Psoas muscle (tissue), 8 donors: ENCODE data around the gene H3-3A. TPM values are rescaled to one million over a fixed set of nuclear protein-coding genes. Genes with fewer than 3 reads are reported as not detected.

Experiments used
- ATAC-seq, 4 donors: fragments of 200-7000 bp; cut with Tn5 transposase; one replicate each; pipeline ENCODE4 v1.9.1; 2020; ENCODE audit warnings: moderate library complexity in 3 of 4, mild to moderate bottlenecking in 2 of 4
- DNase-seq, 2 donors: peaks; one replicate each; pipeline ENCODE4 v3.0.0-alpha.2; 2020
- H3K27ac ChIP-seq: fragments of 200-600 bp; one replicate; pipeline ENCODE4 v1.8.0; 2022
- H3K27me3 ChIP-seq, 3 donors: fragments of 200-600 bp in 1 of 3; one replicate each; pipeline versions ENCODE4 v1.6.1 to v1.8.0; 2013 to 2022; ENCODE audit warnings: low read length in 2 of 3, mild to moderate bottlenecking in 2 of 3, moderate library complexity in 1 of 3; ENCODE audit not compliant: insufficient read depth in 3 of 3
- H3K36me3 ChIP-seq, 2 donors: fragments of 200-600 bp in 1 of 2; one replicate each; pipeline versions ENCODE4 v1.6.1 to v1.8.0; 2013 to 2022; ENCODE audit warnings: low read depth in 1 of 2, mild to moderate bottlenecking in 1 of 2, moderate library complexity in 1 of 2; ENCODE audit not compliant: insufficient read depth in 1 of 2
- H3K4me1 ChIP-seq: fragments of 200-600 bp; one replicate; pipeline ENCODE4 v1.8.0; 2022
- H3K4me3 ChIP-seq: fragments of 200-600 bp; one replicate; pipeline ENCODE4 v1.8.0; 2022; ENCODE audit warnings: mild to moderate bottlenecking
- H3K9me3 ChIP-seq: fragments of 200-600 bp; one replicate; pipeline ENCODE4 v1.8.0; 2022
- WGBS, 3 donors: extraction: QIAGEN DNeasy Blood & Tissue Kit; methylation state at CpG; one replicate each; pipeline versions ENCODE4 v1.1.6 to v1.1.7; 2013; 5-methylcytosine and 5-hydroxymethylcytosine counted together
- intact Hi-C, 2 donors: fragments of 100-400 bp; cut with DNase I; formaldehyde crosslinking; loops; one replicate each; pipeline versions ENCODE4 v1.11.0 to v1.14.2; 2022
- polyA plus RNA-seq, 3 donors: library from polyadenylated mRNA; stranded (reverse); fragments of 200-250 nt; gene quantifications; one replicate each; pipeline ENCODE4 v1.2.3, GENCODE V29; 2013
- total RNA-seq, 4 donors: library from RNA; stranded (reverse); fragmentation: NEBNext Ultra II Directional in 2 of 4; extraction: Animal tissue kit (Norgen Biotek cat#: 25700) in 2 of 4; gene quantifications; one replicate each; pipeline versions ENCODE4 v1.2.1 to v1.2.4, GENCODE V29; 2021 to 2023
- TF ChIP-seq, protein P1 (sequence below): fragments of 200-600 bp; IDR thresholded peaks from one replicate; pipeline ENCODE4 v1.8.0; 2022; ENCODE audit warnings: antibody characterized with exemption
- donor health status: healthy with polysubstance abuse.
- donor health status: DM: no; HTN: no; CAD: no; lungs with moderate emphysema.
- donor health status: Bipolar disorder and iron deficiency.
- donor health status: healthy.
- donor health status: DM: yes; HTN: yes; CAD: no.
- donor health status: DM: no; HTN: no; CAD: no.
- donor health status: DM: no; HTN: no; CAD: no.
- donor health status: DM: yes; HTN: yes; CAD: no.

The H3-3A gene
- total and polyA plus RNA-seq, 7 donors: 187 to 284 (median 210) TPM

DNA sequence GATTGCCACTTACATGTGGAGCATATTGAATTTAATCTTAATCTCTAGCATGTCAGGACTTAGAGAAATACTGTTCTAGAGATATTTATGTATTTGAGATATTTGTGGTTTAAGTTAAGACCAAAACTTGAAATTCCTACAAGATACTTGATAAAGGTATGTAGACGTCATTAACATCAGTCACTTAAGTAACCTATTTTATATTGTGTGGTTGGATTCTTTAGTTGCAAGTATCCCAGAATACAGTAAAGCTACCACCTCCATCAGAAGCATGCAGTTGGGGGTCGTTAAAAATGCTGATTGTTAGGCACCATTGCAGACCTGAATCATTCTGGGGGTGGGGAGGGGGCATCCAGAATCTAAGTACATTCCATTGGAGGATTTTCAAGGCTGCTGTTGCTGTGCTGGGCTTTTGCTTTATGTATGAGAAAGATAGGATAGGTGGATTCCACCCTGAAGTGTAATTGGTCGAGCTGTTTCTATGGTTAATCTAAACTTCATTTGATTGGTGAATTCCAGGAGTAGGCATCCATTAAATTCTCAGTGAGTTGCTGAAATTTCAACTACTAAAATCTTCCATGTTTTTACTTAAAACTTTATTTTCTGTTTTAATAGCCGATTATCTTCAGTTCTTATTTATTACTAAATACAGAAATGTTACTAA, 4.0 kb downstream of the H3-3A start:
- ATAC-seq: no peak
- TF ChIP-seq, protein P1, sequence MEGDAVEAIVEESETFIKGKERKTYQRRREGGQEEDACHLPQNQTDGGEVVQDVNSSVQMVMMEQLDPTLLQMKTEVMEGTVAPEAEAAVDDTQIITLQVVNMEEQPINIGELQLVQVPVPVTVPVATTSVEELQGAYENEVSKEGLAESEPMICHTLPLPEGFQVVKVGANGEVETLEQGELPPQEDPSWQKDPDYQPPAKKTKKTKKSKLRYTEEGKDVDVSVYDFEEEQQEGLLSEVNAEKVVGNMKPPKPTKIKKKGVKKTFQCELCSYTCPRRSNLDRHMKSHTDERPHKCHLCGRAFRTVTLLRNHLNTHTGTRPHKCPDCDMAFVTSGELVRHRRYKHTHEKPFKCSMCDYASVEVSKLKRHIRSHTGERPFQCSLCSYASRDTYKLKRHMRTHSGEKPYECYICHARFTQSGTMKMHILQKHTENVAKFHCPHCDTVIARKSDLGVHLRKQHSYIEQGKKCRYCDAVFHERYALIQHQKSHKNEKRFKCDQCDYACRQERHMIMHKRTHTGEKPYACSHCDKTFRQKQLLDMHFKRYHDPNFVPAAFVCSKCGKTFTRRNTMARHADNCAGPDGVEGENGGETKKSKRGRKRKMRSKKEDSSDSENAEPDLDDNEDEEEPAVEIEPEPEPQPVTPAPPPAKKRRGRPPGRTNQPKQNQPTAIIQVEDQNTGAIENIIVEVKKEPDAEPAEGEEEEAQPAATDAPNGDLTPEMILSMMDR: no peak
- Histone ChIP-seq H3K4me1 (peaks cover 29% of the 10 kb centered on the region), H3K4me3 (no peak overlapping the region), H3K36me3 (peaks cover 0 to 62% of the 10 kb centered on the region in 2 donors), H3K27me3 (no peaks in the 10 kb centered on the region), H3K9me3 (no peaks in the 10 kb centered on the region), H3K27ac (no peak overlapping the region)
- DNase-seq: no peak
- intact Hi-C loops: no loop called here
- WGBS, 3 donors: 56 to 62% (median 59%) methylated on average over 4 of the region's 4 CpGs

DNA sequence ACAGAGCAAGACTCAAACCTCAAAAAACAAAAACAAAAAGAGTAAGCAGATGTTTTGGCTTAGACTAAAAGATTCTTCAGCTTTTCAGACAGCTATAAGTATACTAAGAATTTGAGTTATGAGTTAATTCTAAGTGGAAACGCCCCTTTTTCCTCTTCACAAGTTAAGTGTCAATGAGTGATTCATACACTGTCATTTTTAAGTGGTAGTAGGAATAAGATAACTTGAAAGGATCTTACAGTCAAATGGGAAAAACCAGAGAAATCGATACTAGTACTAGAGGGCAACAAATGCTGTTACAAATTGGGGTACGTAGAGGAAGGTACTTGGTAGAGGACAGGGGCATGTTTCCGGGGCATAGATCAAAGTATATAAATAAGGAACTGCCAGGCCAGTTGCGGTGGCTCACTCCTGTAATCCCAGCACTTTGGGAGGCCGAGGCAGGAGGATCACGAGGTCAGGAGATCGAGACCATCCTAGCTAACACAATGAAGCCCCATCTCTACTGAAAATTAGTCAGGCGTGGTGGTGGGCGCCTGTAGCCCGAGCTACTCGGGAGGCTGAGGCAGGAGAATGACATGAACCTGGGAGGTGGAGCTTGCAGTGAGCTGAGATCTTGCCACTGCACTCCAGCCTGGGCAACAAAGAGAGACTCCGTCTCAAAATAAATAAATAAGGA, 7.4 kb downstream of the H3-3A start:
- ATAC-seq (no peak), DNase-seq (no peak)
- Histone ChIP-seq H3K9me3 (no peaks in the 10 kb centered on the region), H3K4me1 (peaks cover 22% of the 10 kb centered on the region), H3K4me3 (no peak overlapping the region), H3K36me3 (peaks cover 0 to 93% of the 10 kb centered on the region in 2 donors), H3K27ac (no peak overlapping the region), H3K27me3 (no peaks in the 10 kb centered on the region)
- TF ChIP-seq, protein P1: no peak
- 93 to 94% (median 93%) methylated on average over 13 of the region's 13 CpGs for WGBS, 3 donors
- intact Hi-C loops: no loop called here

- H3K27ac ChIP-seq: no peak overlapping the region
- 58 to 75% (median 63%) methylated on average over 4 of the region's 4 CpGs for WGBS, 3 donors
- TF ChIP-seq, protein P1: no peak
- no peak overlapping the region for H3K4me3 ChIP-seq
- peaks cover 0 to 76% of the 10 kb centered on the region in 2 donors for H3K36me3 ChIP-seq
- intact Hi-C loops: no loop called here
- DNase-seq (no peak), ATAC-seq (no peak)
- H3K4me1 ChIP-seq: peaks cover 7% of the 10 kb centered on the region
- H3K9me3 ChIP-seq: no peaks in the 10 kb centered on the region
- no peaks in the 10 kb centered on the region for H3K27me3 ChIP-seq
These were observed 9.8 kb downstream of the H3-3A start for GRCh38 chr1:226072347-226072746.

GRCh38 chr1:226073184-226073950, 10.9 kb downstream of the H3-3A start:
- DNase-seq (no peak), ATAC-seq (no peak)
- Histone ChIP-seq H3K9me3 (no peaks in the 10 kb centered on the region), H3K36me3 (peaks cover 0 to 66% of the 10 kb centered on the region in 2 donors), H3K27me3 (no peaks in the 10 kb centered on the region), H3K4me3 (no peak overlapping the region), H3K27ac (no peak overlapping the region), H3K4me1 (peaks cover 3% of the 10 kb centered on the region)
- intact Hi-C loops: no loop called here
- TF ChIP-seq, protein P1: no peak
- WGBS, 3 donors: 50 to 54% (median 50%) methylated on average over 6 of the region's 6 CpGs
